WTC11 (cell line): ENCODE data around the gene ESM1. TPM values are rescaled to one million over a fixed set of nuclear protein-coding genes. Genes with fewer than 3 reads are reported as not detected.

Experiments
- ATAC-seq: fragments of 200-7000 bp; cut with Tn5 transposase; 2 replicates; pipeline ENCODE4 v1.10.0; 2021; ENCODE audit warnings: mild to moderate bottlenecking, moderate library complexity
- CTCF ChIA-PET: fragments of 300-600 bp; sonication (Branson Sonifier 250); formaldehyde crosslinking; loops from one replicate; lab custom pipeline; 2021; ENCODE audit warnings: antibody characterized with exemption; lab: Charles Lee
- POLR2A ChIA-PET: fragments of 350-600 bp; sonication (Branson Sonifier 250); formaldehyde crosslinking; loops from one replicate; lab custom pipeline; 2021; ENCODE audit warnings: antibody characterized with exemption; lab: Charles Lee
- DNase-seq: peaks from one replicate; pipeline ENCODE4 v3.0.0; 2021; ENCODE audit warnings: low spot score
- H3K27ac Mint-ChIP-seq: 2 replicates; pipeline ENCODE4 v1.8.0; 2021; ENCODE audit warnings: mixed read lengths
- H3K27me3 Mint-ChIP-seq: 2 replicates; pipeline ENCODE4 v1.8.0; 2021; ENCODE audit warnings: low read depth, mild to moderate bottlenecking, moderate library complexity, mixed read lengths
- H3K36me3 Mint-ChIP-seq: 2 replicates; pipeline ENCODE4 v1.8.0; 2021; ENCODE audit warnings: mixed read lengths
- H3K4me1 Mint-ChIP-seq: 2 replicates; pipeline ENCODE4 v1.8.0; 2022; ENCODE audit warnings: mixed read lengths
- H3K4me3 Mint-ChIP-seq: 2 replicates; pipeline ENCODE4 v1.8.0; 2021; ENCODE audit warnings: mild to moderate bottlenecking, moderate library complexity, mixed read lengths
- H3K9me3 Mint-ChIP-seq: 2 replicates; pipeline ENCODE4 v1.8.0; 2021; ENCODE audit warnings: mixed read lengths
- ATF6 ChIP-seq: sonication (generic); formaldehyde crosslinking; IDR thresholded peaks from 2 replicates; pipeline ENCODE4 v1.8.1; 2023; ENCODE audit warnings: mild to moderate bottlenecking, missing genetic modification reagents
- CREB1 ChIP-seq: sonication (generic); formaldehyde crosslinking; IDR thresholded peaks from 2 replicates; pipeline ENCODE4 v1.8.0; 2023; ENCODE audit warnings: mild to moderate bottlenecking, missing genetic modification reagents
- CTCF ChIP-seq: fragments of 200-600 bp; IDR thresholded peaks from 2 replicates; pipeline ENCODE4 v1.8.0; 2022; ENCODE audit warnings: antibody characterized with exemption
- EMX1 ChIP-seq: fragments of 250-450 bp; sonication (Bioruptor Pico); IDR thresholded peaks from 2 replicates; pipeline ENCODE4 v1.8.0; 2021; ENCODE audit warnings: mild to moderate bottlenecking
- ERG ChIP-seq: fragments of 250-450 bp; sonication (Bioruptor Pico); IDR thresholded peaks from 2 replicates; pipeline ENCODE4 v1.8.0; 2021; ENCODE audit warnings: mild to moderate bottlenecking
- ESRRA ChIP-seq: sonication (generic); formaldehyde crosslinking; IDR thresholded peaks from 2 replicates; pipeline ENCODE4 v1.8.1; 2022; ENCODE audit warnings: mild to moderate bottlenecking, missing genetic modification reagents, borderline replicate concordance
- FOXP1 ChIP-seq: sonication (generic); formaldehyde crosslinking; IDR thresholded peaks from 2 replicates; pipeline ENCODE4 v1.8.0; 2022; ENCODE audit warnings: missing genetic modification reagents, mild to moderate bottlenecking, moderate library complexity, borderline replicate concordance
- GRHL2 ChIP-seq: fragments of 250-450 bp; sonication (Bioruptor Pico); IDR thresholded peaks from 2 replicates; pipeline ENCODE4 v1.8.0; 2022; ENCODE audit warnings: mild to moderate bottlenecking, moderate library complexity; ENCODE audit not compliant: insufficient replicate concordance, severe bottlenecking
- HMGA2 ChIP-seq: fragments of 250-450 bp; sonication (Bioruptor Pico); IDR thresholded peaks from 2 replicates; pipeline ENCODE4 v1.4.0; 2021; ENCODE audit warnings: mild to moderate bottlenecking, moderate library complexity
- MAX ChIP-seq: sonication (generic); formaldehyde crosslinking; IDR thresholded peaks from 2 replicates; pipeline ENCODE4 v1.8.0; 2022; ENCODE audit warnings: mild to moderate bottlenecking, missing genetic modification reagents
- MLX ChIP-seq: sonication (generic); formaldehyde crosslinking; IDR thresholded peaks from 2 replicates; pipeline ENCODE4 v1.8.1; 2023; ENCODE audit warnings: mild to moderate bottlenecking, missing genetic modification reagents, moderate library complexity
- OVOL2 ChIP-seq: fragments of 250-450 bp; sonication (Bioruptor Pico); IDR thresholded peaks from 2 replicates; pipeline ENCODE4 v1.9.0; 2021; ENCODE audit warnings: mild to moderate bottlenecking, borderline replicate concordance
- PREB ChIP-seq: sonication (generic); formaldehyde crosslinking; IDR thresholded peaks from 2 replicates; pipeline ENCODE4 v1.8.1; 2022; ENCODE audit warnings: mild to moderate bottlenecking, missing genetic modification reagents, moderate library complexity, borderline replicate concordance
- ZNF671 ChIP-seq: fragments of 250-450 bp; sonication (Bioruptor Pico); IDR thresholded peaks from 2 replicates; pipeline ENCODE4 v1.8.0; 2021; ENCODE audit warnings: mild to moderate bottlenecking
- total RNA-seq: library from RNA; stranded (reverse); gene quantifications from 3 replicates; pipeline ENCODE4 v1.2.3, GENCODE V29; 2021
- TF ChIP-seq, protein P1 (sequence below): sonication (generic); formaldehyde crosslinking; IDR thresholded peaks from 2 replicates; pipeline ENCODE4 v1.8.0; 2023; ENCODE audit warnings: missing genetic modification reagents
- TF ChIP-seq, protein P2 (sequence below): sonication (generic); formaldehyde crosslinking; IDR thresholded peaks from 2 replicates; pipeline ENCODE4 v1.8.0; 2022; ENCODE audit warnings: mild to moderate bottlenecking, missing genetic modification reagents
- TF ChIP-seq, protein P3 (sequence below): fragments of 250-450 bp; sonication (Bioruptor Pico); IDR thresholded peaks from 2 replicates; pipeline ENCODE4 v2.1.2; 2022; ENCODE audit warnings: mild to moderate bottlenecking, moderate library complexity

ESM1 gene
- total RNA-seq, 1 experiment from 2014 or later = not detected

- H3K9me3 Mint-ChIP-seq = peaks cover 11% of the 10 kb centered on the region
- H3K4me3 Mint-ChIP-seq = no peak overlapping the region
- no peak for DNase-seq
- CTCF ChIA-PET = interaction anchor here (1.0 to 1.8 kb wide), 3 partner anchors 39 to 149 kb away, joined by 3 to 5 read pairs (median 3); no protein-coding TSS in a partner anchor
- TF ChIP-seq ESRRA (CRISPR knock-in tag) (no peak), ATF6 (CRISPR knock-in tag) (no peak)
- no peak for ATAC-seq
- no peaks in the 10 kb centered on the region for H3K36me3 Mint-ChIP-seq
- peaks cover 6% of the 10 kb centered on the region for H3K27me3 Mint-ChIP-seq
- H3K4me1 Mint-ChIP-seq = peaks cover 28% of the 10 kb centered on the region
- POLR2A ChIA-PET = no interaction called here
- H3K27ac Mint-ChIP-seq = no peak overlapping the region
Measured at GRCh38 chr5:54997081-54997480, 11.7 kb upstream of the ESM1 start.

- ChIA-PET CTCF (no interaction called here), POLR2A (no interaction called here)
- H3K4me3 Mint-ChIP-seq = no peak overlapping the region
- no peak for ATAC-seq
- no peak overlapping the region for H3K27ac Mint-ChIP-seq
- no peak for DNase-seq
- peaks cover 4% of the 10 kb centered on the region for H3K27me3 Mint-ChIP-seq
- TF ChIP-seq, protein P1, sequence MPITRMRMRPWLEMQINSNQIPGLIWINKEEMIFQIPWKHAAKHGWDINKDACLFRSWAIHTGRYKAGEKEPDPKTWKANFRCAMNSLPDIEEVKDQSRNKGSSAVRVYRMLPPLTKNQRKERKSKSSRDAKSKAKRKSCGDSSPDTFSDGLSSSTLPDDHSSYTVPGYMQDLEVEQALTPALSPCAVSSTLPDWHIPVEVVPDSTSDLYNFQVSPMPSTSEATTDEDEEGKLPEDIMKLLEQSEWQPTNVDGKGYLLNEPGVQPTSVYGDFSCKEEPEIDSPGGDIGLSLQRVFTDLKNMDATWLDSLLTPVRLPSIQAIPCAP (CRISPR knock-in tag) = no peak
- no peak for TF ChIP-seq CTCF
- TF ChIP-seq, protein P2, sequence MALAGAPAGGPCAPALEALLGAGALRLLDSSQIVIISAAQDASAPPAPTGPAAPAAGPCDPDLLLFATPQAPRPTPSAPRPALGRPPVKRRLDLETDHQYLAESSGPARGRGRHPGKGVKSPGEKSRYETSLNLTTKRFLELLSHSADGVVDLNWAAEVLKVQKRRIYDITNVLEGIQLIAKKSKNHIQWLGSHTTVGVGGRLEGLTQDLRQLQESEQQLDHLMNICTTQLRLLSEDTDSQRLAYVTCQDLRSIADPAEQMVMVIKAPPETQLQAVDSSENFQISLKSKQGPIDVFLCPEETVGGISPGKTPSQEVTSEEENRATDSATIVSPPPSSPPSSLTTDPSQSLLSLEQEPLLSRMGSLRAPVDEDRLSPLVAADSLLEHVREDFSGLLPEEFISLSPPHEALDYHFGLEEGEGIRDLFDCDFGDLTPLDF = no peak
- TF ChIP-seq PREB (CRISPR knock-in tag) = no peak
- TF ChIP-seq ZNF671 (CRISPR knock-in tag) = no peak
- TF ChIP-seq ERG (CRISPR knock-in tag) = no peak
- no peaks in the 10 kb centered on the region for H3K36me3 Mint-ChIP-seq
- peaks cover 8% of the 10 kb centered on the region for H3K9me3 Mint-ChIP-seq
- peaks cover 29% of the 10 kb centered on the region for H3K4me1 Mint-ChIP-seq
Measured at GRCh38 chr5:54996466-54996865, 11.1 kb upstream of the ESM1 start.

GRCh38 chr5:54995168-54995567 is 9.8 kb upstream of the ESM1 start:
- Mint-ChIP-seq H3K9me3 (peaks cover 8% of the 10 kb centered on the region), H3K36me3 (no peaks in the 10 kb centered on the region), H3K27ac (no peak overlapping the region), H3K4me1 (peaks cover 38% of the 10 kb centered on the region), H3K27me3 (peaks cover 16% of the 10 kb centered on the region), H3K4me3 (no peak overlapping the region)
- DNase-seq = no peak
- ChIA-PET POLR2A (no interaction called here), CTCF (no interaction called here)
- ATAC-seq = no peak
- TF ChIP-seq HMGA2 (CRISPR knock-in tag) (no peak), EMX1 (CRISPR knock-in tag) (no peak), GRHL2 (CRISPR knock-in tag) (no peak), CREB1 (CRISPR knock-in tag) (no peak), MAX (CRISPR knock-in tag) (no peak), MLX (no peak), FOXP1 (CRISPR knock-in tag) (no peak), OVOL2 (CRISPR knock-in tag) (no peak)
- TF ChIP-seq, protein P3, sequence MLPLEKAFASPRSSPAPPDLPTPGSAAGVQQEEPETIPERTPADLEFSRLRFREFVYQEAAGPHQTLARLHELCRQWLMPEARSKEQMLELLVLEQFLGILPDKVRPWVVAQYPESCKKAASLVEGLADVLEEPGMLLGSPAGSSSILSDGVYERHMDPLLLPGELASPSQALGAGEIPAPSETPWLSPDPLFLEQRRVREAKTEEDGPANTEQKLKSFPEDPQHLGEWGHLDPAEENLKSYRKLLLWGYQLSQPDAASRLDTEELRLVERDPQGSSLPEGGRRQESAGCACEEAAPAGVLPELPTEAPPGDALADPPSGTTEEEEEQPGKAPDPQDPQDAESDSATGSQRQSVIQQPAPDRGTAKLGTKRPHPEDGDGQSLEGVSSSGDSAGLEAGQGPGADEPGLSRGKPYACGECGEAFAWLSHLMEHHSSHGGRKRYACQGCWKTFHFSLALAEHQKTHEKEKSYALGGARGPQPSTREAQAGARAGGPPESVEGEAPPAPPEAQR (CRISPR knock-in tag) = no peak
